HCT116 (cell line): Measurements from ENCODE around the gene CCDC154.

Experiments used
- CTCF ChIP-seq, 3 experiments: fragments of 200-600 bp in 1 of 3; sonication (generic) in 1 of 3; IDR thresholded peaks in 2 of 3; conservative IDR thresholded peaks in 1 of 3; 2 replicates each; pipeline ENCODE4 v1.5.1; 2012 to 2017; ENCODE audit warnings: low read depth in 2 of 3, low read length in 2 of 3, antibody characterized with exemption in 1 of 3, borderline replicate concordance in 1 of 3, control low read depth in 1 of 3, mild to moderate bottlenecking in 1 of 3, mixed read lengths in 1 of 3, mixed run types in 1 of 3, moderate library complexity in 1 of 3; ENCODE audit not compliant: insufficient read depth in 1 of 3
- JUND ChIP-seq: IDR thresholded peaks from 2 replicates; pipeline ENCODE4 v1.6.1; 2012
- POLR2AphosphoS5 ChIP-seq: IDR thresholded peaks from 2 replicates; pipeline ENCODE4 v1.6.1; 2011; ENCODE audit warnings: mild to moderate bottlenecking, low read depth, low read length, moderate library complexity
- SRF ChIP-seq: IDR thresholded peaks from 2 replicates; pipeline ENCODE4 v1.6.1; 2012; ENCODE audit warnings: low read depth

GRCh38 chr16:1448536-1449116 lies 4.3 kb upstream of the CCDC154 start:
- TF ChIP-seq CTCF (IDR thresholded peaks at IDR 0.05 in 2 of 3, conservative IDR thresholded peaks at IDR 0.05 in 1 of 3; ENCODE audit: borderline replicate concordance in 1 of 3, insufficient read depth in 1 of 3, low read depth in 2 of 3, low read length in 2 of 3) (no peak), POLR2AphosphoS5 (no peak), JUND (no peak), SRF (no peak)
